GM12878 (cell line): Measurements from ENCODE around the gene CRTC2. TPM values are rescaled to one million over a fixed set of nuclear protein-coding genes. Genes with fewer than 3 reads are reported as not detected.

Source experiments
- BCL11A ChIP-seq: IDR thresholded peaks from 2 replicates; pipeline ENCODE4 v1.6.1; 2011; ENCODE audit warnings: low read depth, low read length
- CHD1 ChIP-seq: IDR thresholded peaks from 2 replicates; pipeline ENCODE4 v1.6.1; 2012; ENCODE audit warnings: low read depth, low read length, improper control_type of control experiment
- EGR1 ChIP-seq, 2 experiments: IDR thresholded peaks; 1 replicate in 1 of 2; 2 replicates in 1 of 2; pipeline ENCODE4 v1.6.1; 2011 to 2012; ENCODE audit warnings: low read depth in 2 of 2, low read length in 2 of 2, borderline replicate concordance in 1 of 2, mild to moderate bottlenecking in 1 of 2, moderate library complexity in 1 of 2
- EP300 ChIP-seq, 2 experiments: fragments of 150-350 bp in 1 of 2; IDR thresholded peaks; 2 replicates each; pipeline ENCODE4 v1.6.1; 2011 to 2012; ENCODE audit warnings: low read depth in 2 of 2, low read length in 2 of 2, borderline replicate concordance in 1 of 2, improper control_type of control experiment in 1 of 2, inconsistent platforms in 1 of 2; ENCODE audit not compliant: control insufficient read depth in 1 of 2
- GATAD2B ChIP-seq: fragments of 450-650 bp; conservative IDR thresholded peaks from 2 replicates; pipeline ENCODE4 v1.6.1; 2017; ENCODE audit warnings: low read depth, mild to moderate bottlenecking, moderate library complexity
- HCFC1 ChIP-seq: fragments of 150-350 bp; IDR thresholded peaks from 2 replicates; pipeline ENCODE4 v1.6.1; 2014; ENCODE audit warnings: low read length
- IKZF1 ChIP-seq: fragments of 450-650 bp; conservative IDR thresholded peaks from 2 replicates; pipeline ENCODE4 v1.6.1; 2017; ENCODE audit warnings: antibody characterized with exemption, mild to moderate bottlenecking
- MTA2 ChIP-seq: fragments of 450-650 bp; IDR thresholded peaks from 2 replicates; pipeline ENCODE4 v1.6.1; 2016; ENCODE audit warnings: low read depth, mild to moderate bottlenecking, moderate library complexity
- MTA3 ChIP-seq: IDR thresholded peaks from 2 replicates; pipeline ENCODE4 v1.6.1; 2012; ENCODE audit warnings: low read length, inconsistent platforms, borderline replicate concordance
- NFYA ChIP-seq: IDR thresholded peaks from 2 replicates; pipeline ENCODE4 v1.6.1; 2011; ENCODE audit warnings: low read depth, mild to moderate bottlenecking, low read length, improper control_type of control experiment, borderline replicate concordance
- NRF1 ChIP-seq: conservative IDR thresholded peaks from 2 replicates; pipeline ENCODE4 v1.6.1; 2011; ENCODE audit warnings: mild to moderate bottlenecking, low read depth, low read length, improper control_type of control experiment
- POLR2AphosphoS5 ChIP-seq: IDR thresholded peaks from 2 replicates; pipeline ENCODE4 v1.6.1; 2011; ENCODE audit warnings: mild to moderate bottlenecking, low read length, inconsistent platforms
- SIN3A ChIP-seq: IDR thresholded peaks from 2 replicates; pipeline ENCODE4 v1.6.1; 2012; ENCODE audit warnings: low read depth, low read length, improper control_type of control experiment
- SIX5 ChIP-seq: IDR thresholded peaks from 2 replicates; pipeline ENCODE4 v1.6.1; 2011; ENCODE audit warnings: mild to moderate bottlenecking, low read depth, low read length, moderate library complexity; ENCODE audit not compliant: severe bottlenecking
- SUZ12 ChIP-seq: fragments of 200-600 bp; sonication (generic); IDR thresholded peaks from one replicate; pipeline ENCODE4 v1.6.1; 2018; ENCODE audit warnings: antibody characterized with exemption, mild to moderate bottlenecking; ENCODE audit not compliant: unreplicated experiment
- TCF7 ChIP-seq: IDR thresholded peaks from 2 replicates; pipeline ENCODE4 v1.6.1; 2014; ENCODE audit warnings: antibody characterized with exemption, borderline replicate concordance
- ZNF24 ChIP-seq: fragments of 450-650 bp; IDR thresholded peaks from 2 replicates; pipeline ENCODE4 v1.6.1; 2017; ENCODE audit warnings: antibody characterized with exemption, mild to moderate bottlenecking
- ZSCAN29 ChIP-seq: fragments of 450-650 bp; IDR thresholded peaks from 2 replicates; pipeline ENCODE4 v1.6.1; 2017; ENCODE audit warnings: mild to moderate bottlenecking, moderate library complexity
- polyA plus RNA-seq, 11 experiments: library from polyadenylated mRNA; depleted of rRNA in 4 of 11; unstranded in 6 of 11; stranded (reverse) in 5 of 11; fragments of >200 nt; fragmentation: Nextera tagmentation in 4 of 11; fragmentation: Illumina TruSeq in 1 of 11; extraction: Ambion mirVana in 4 of 11; extraction: Trizol in 1 of 11; gene quantifications; 1 replicate in 1 of 11; 2 replicates in 10 of 11; pipeline versions ENCODE4 v1.2.1 to v1.2.3, GENCODE V29; 2011 to 2016; ENCODE audit warnings: inconsistent platforms in 2 of 11, missing spikeins in 2 of 11, low read depth in 1 of 11
- total RNA-seq, 4 experiments: library from RNA; depleted of rRNA in 3 of 4; stranded (reverse); fragments of >200 nt in 3 of 4; fragmentation: Illumina TruSeq in 1 of 4; extraction: Trizol in 1 of 4; gene quantifications; 2 replicates each; pipeline versions ENCODE4 v1.2.1 to v1.2.3, GENCODE V29; 2013 to 2021
- TF ChIP-seq, protein P1 (sequence below): fragments of 450-650 bp; IDR thresholded peaks from 2 replicates; pipeline ENCODE4 v1.6.1; 2017; ENCODE audit warnings: low read depth, mild to moderate bottlenecking, moderate library complexity
- TF ChIP-seq, protein P2 (sequence below): IDR thresholded peaks from 2 replicates; pipeline ENCODE4 v1.6.1; 2011; ENCODE audit warnings: mild to moderate bottlenecking, low read depth, low read length, moderate library complexity; ENCODE audit not compliant: insufficient replicate concordance
- TF ChIP-seq, protein P3 (sequence below): fragments of 450-650 bp; formaldehyde crosslinking; IDR thresholded peaks from 2 replicates; pipeline ENCODE4 v1.4.0; 2020; ENCODE audit warnings: mild to moderate bottlenecking, moderate library complexity
- TF ChIP-seq, protein P4 (sequence below): IDR thresholded peaks from 2 replicates; pipeline ENCODE4 v1.6.1; 2011; ENCODE audit warnings: borderline replicate concordance, low read depth, mild to moderate bottlenecking, moderate library complexity, mixed read lengths, low read length; ENCODE audit not compliant: insufficient read depth; ENCODE audit errors: extremely low read length

The CRTC2 gene
- total and polyA plus RNA-seq, 10 of the 15 experiments (the other 5 are each of a cell fraction or from before 2014, with no cell fraction given), result 5.1 to 57.9 (median 32.7) TPM

DNA sequence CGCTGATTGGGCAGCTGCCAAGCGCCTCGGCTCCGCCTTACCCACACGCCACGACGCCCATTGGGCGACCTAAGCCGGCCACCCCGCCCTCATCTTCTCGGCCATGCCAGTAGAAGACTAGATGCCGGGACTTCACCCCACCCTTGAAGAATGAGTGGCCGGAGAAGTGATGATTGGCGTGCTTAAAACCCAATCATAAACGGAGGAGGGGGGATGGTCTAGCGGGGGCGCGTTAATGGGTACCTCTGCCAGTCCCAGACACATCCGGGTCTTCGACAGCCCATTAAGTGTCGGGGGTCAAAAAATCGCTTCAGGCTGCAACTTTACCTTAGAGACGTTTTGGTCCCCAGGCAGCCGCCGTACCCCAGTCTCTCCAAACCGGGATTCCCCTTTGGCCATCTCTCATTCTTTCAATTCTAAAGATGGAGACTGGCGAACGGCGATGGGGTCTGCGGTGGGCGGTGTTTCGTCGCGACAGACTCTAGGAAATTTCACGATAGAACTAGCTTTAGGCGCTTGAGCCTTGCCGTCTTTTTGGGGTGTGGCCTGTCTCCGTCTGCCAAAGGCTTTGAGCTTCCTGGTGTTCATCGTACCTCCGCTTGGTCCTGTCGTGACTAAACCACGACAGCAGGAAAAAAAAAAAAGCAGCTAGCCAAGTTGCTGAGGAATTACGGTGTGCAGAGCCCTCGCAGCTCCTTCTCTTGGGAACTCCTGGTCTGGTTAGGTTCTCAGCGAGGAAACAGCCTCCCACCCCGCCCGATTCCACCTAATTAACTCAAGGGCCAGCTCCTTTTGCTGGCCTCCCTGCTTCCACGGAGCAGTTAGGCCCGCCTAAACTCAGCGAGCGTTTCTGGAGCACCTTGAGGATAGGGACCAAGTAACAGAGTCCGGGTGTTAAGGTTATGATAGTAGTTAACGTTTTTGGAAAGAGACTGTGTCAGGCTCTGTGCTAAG is 35.2 kb downstream of the CRTC2 start, which contains the start of gene GATAD2B (continued):
- peak; percentile 89 for TF ChIP-seq NFYA
- TF ChIP-seq HCFC1, result peak; percentile 59
- TF ChIP-seq MTA3, result no peak
- peak; percentile 73 for TF ChIP-seq MTA2
- TF ChIP-seq CHD1, result no peak
- TF ChIP-seq SIX5, result peak; percentile 19
- TF ChIP-seq, protein P1, sequence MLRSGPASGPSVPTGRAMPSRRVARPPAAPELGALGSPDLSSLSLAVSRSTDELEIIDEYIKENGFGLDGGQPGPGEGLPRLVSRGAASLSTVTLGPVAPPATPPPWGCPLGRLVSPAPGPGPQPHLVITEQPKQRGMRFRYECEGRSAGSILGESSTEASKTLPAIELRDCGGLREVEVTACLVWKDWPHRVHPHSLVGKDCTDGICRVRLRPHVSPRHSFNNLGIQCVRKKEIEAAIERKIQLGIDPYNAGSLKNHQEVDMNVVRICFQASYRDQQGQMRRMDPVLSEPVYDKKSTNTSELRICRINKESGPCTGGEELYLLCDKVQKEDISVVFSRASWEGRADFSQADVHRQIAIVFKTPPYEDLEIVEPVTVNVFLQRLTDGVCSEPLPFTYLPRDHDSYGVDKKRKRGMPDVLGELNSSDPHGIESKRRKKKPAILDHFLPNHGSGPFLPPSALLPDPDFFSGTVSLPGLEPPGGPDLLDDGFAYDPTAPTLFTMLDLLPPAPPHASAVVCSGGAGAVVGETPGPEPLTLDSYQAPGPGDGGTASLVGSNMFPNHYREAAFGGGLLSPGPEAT, result peak; percentile 90
- TF ChIP-seq IKZF1, result peak; percentile 65
- TF ChIP-seq EGR1 (IDR thresholded peaks at IDR 0.05; ENCODE audit: borderline replicate concordance in 1 of 2, low read depth in 2 of 2, low read length in 2 of 2), result peak in 1 of 2 experiments; percentile 89; a peak in 2 of 3 replicates
- no peak for TF ChIP-seq BCL11A
- TF ChIP-seq EP300 (IDR thresholded peaks at IDR 0.05; ENCODE audit: borderline replicate concordance in 1 of 2, control insufficient read depth in 1 of 2, low read depth in 2 of 2, low read length in 2 of 2), result peak in 1 of 2 experiments; percentile 31; a peak in 1 of 4 replicates
- TF ChIP-seq GATAD2B, result peak; percentile 82; the same call in 1 of the 2 replicates
- TF ChIP-seq SUZ12, result no peak
- TF ChIP-seq, protein P2, sequence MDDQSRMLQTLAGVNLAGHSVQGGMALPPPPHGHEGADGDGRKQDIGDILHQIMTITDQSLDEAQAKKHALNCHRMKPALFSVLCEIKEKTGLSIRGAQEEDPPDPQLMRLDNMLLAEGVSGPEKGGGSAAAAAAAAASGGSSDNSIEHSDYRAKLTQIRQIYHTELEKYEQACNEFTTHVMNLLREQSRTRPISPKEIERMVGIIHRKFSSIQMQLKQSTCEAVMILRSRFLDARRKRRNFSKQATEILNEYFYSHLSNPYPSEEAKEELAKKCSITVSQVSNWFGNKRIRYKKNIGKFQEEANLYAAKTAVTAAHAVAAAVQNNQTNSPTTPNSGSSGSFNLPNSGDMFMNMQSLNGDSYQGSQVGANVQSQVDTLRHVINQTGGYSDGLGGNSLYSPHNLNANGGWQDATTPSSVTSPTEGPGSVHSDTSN, result peak; percentile 99
- no peak for TF ChIP-seq NRF1
- no peak for TF ChIP-seq TCF7
- TF ChIP-seq, protein P3, sequence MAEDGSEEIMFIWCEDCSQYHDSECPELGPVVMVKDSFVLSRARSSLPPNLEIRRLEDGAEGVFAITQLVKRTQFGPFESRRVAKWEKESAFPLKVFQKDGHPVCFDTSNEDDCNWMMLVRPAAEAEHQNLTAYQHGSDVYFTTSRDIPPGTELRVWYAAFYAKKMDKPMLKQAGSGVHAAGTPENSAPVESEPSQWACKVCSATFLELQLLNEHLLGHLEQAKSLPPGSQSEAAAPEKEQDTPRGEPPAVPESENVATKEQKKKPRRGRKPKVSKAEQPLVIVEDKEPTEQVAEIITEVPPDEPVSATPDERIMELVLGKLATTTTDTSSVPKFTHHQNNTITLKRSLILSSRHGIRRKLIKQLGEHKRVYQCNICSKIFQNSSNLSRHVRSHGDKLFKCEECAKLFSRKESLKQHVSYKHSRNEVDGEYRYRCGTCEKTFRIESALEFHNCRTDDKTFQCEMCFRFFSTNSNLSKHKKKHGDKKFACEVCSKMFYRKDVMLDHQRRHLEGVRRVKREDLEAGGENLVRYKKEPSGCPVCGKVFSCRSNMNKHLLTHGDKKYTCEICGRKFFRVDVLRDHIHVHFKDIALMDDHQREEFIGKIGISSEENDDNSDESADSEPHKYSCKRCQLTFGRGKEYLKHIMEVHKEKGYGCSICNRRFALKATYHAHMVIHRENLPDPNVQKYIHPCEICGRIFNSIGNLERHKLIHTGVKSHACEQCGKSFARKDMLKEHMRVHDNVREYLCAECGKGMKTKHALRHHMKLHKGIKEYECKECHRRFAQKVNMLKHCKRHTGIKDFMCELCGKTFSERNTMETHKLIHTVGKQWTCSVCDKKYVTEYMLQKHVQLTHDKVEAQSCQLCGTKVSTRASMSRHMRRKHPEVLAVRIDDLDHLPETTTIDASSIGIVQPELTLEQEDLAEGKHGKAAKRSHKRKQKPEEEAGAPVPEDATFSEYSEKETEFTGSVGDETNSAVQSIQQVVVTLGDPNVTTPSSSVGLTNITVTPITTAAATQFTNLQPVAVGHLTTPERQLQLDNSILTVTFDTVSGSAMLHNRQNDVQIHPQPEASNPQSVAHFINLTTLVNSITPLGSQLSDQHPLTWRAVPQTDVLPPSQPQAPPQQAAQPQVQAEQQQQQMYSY (CRISPR knock-in tag), result no peak
- no peak; the same call in 1 of the 2 replicates for TF ChIP-seq SIN3A
- TF ChIP-seq, protein P4, sequence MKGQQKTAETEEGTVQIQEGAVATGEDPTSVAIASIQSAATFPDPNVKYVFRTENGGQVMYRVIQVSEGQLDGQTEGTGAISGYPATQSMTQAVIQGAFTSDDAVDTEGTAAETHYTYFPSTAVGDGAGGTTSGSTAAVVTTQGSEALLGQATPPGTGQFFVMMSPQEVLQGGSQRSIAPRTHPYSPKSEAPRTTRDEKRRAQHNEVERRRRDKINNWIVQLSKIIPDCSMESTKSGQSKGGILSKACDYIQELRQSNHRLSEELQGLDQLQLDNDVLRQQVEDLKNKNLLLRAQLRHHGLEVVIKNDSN, result no peak
- TF ChIP-seq POLR2AphosphoS5, result peak; percentile 79
- TF ChIP-seq ZSCAN29, result peak; percentile 50; the same call in 1 of the 2 replicates
- TF ChIP-seq ZNF24, result peak; percentile 34
